Gastroesophageal sphincter (tissue), 4 donors: ENCODE results near the gene PON1. TPM values are rescaled to one million over a fixed set of nuclear protein-coding genes. Genes with fewer than 3 reads are reported as not detected.

Source experiments
- ATAC-seq: fragments of 150-250 bp; one replicate; pipeline ENCODE4 v1.9.1; 2016; ENCODE audit warnings: mild to moderate bottlenecking, moderate library complexity
- H3K27ac ChIP-seq, 4 donors: fragments of 200-600 bp; sonication (generic) in 3 of 4; 1 replicate in 3 of 4; 2 replicates in 1 of 4; pipeline ENCODE4 v1.5.1; 2016 to 2019
- H3K27me3 ChIP-seq: fragments of 200-600 bp; sonication (generic); one replicate; pipeline ENCODE4 v1.5.1; 2019
- H3K36me3 ChIP-seq, 2 donors: fragments of 200-600 bp; sonication (generic); one replicate each; pipeline ENCODE4 v1.5.1; 2019; ENCODE audit warnings: control low read depth in 1 of 2
- H3K4me1 ChIP-seq, 3 donors: fragments of 200-600 bp; sonication (generic); 1 replicate in 2 of 3; 2 replicates in 1 of 3; pipeline ENCODE4 v1.5.1; 2016 to 2019; ENCODE audit warnings: control low read depth in 2 of 3
- H3K4me3 ChIP-seq, 2 donors: fragments of 200-600 bp; sonication (generic); one replicate each; pipeline ENCODE4 v1.5.1; 2019; ENCODE audit warnings: mild to moderate bottlenecking in 1 of 2, moderate library complexity in 1 of 2
- H3K9me3 ChIP-seq, 3 donors: fragments of 200-600 bp; sonication (generic); one replicate each; pipeline ENCODE4 v1.5.1; 2017 to 2019; ENCODE audit warnings: control low read depth in 2 of 3
- EP300 ChIP-seq: sonication (generic); formaldehyde crosslinking; IDR thresholded peaks from one replicate; pipeline ENCODE4 v1.6.1; 2017; ENCODE audit warnings: antibody characterized with exemption, mild to moderate bottlenecking
- POLR2A ChIP-seq, 2 donors: fragments of 450-650 bp; IDR thresholded peaks; one replicate each; pipeline ENCODE4 v1.6.1; 2017; ENCODE audit warnings: antibody characterized with exemption in 2 of 2, mild to moderate bottlenecking in 2 of 2, moderate library complexity in 1 of 2
- POLR2AphosphoS5 ChIP-seq: sonication (generic); formaldehyde crosslinking; IDR thresholded peaks from one replicate; pipeline ENCODE4 v1.6.1; 2017; ENCODE audit warnings: antibody characterized with exemption
- WGBS, 2 donors: methylation state at CpG; one replicate each; pipeline ENCODE4 v1.1.5; 2018; ENCODE audit warnings: low coverage in 1 of 2; 5-methylcytosine and 5-hydroxymethylcytosine counted together
- total RNA-seq, 4 donors: library from RNA; depleted of rRNA; stranded (reverse); fragments of >200 nt; gene quantifications; one replicate each; pipeline ENCODE4 v1.1.0, GENCODE V29; 2016
- TF ChIP-seq, protein P1 (sequence below), 4 experiments: fragments of 200-600 bp in 2 of 4; fragments of 450-650 bp in 2 of 4; sonication (generic) in 1 of 4; IDR thresholded peaks; one replicate each; pipeline ENCODE4 v1.5.1; 2017 to 2019; ENCODE audit warnings: antibody characterized with exemption in 4 of 4, mild to moderate bottlenecking in 2 of 4, moderate library complexity in 2 of 4

Gene PON1
- total RNA-seq, 4 donors from 2014 or later = not detected

GRCh38 chr7:95357623-95358022, 33.3 kb upstream of the PON1 start:
- TF ChIP-seq EP300 = no peak
- TF ChIP-seq POLR2AphosphoS5 = no peak
- TF ChIP-seq, protein P1, sequence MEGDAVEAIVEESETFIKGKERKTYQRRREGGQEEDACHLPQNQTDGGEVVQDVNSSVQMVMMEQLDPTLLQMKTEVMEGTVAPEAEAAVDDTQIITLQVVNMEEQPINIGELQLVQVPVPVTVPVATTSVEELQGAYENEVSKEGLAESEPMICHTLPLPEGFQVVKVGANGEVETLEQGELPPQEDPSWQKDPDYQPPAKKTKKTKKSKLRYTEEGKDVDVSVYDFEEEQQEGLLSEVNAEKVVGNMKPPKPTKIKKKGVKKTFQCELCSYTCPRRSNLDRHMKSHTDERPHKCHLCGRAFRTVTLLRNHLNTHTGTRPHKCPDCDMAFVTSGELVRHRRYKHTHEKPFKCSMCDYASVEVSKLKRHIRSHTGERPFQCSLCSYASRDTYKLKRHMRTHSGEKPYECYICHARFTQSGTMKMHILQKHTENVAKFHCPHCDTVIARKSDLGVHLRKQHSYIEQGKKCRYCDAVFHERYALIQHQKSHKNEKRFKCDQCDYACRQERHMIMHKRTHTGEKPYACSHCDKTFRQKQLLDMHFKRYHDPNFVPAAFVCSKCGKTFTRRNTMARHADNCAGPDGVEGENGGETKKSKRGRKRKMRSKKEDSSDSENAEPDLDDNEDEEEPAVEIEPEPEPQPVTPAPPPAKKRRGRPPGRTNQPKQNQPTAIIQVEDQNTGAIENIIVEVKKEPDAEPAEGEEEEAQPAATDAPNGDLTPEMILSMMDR (IDR thresholded peaks at IDR 0.05) = no peak
- no peak for TF ChIP-seq POLR2A (IDR thresholded peaks at IDR 0.05)
- no peak for ATAC-seq
- Histone ChIP-seq H3K27ac (no peak overlapping the region), H3K27me3 (no peaks in the 10 kb centered on the region), H3K4me1 (no peaks in the 10 kb centered on the region), H3K9me3 (peaks cover 0 to 6% (median 0%) of the 10 kb centered on the region in 3 donors), H3K4me3 (no peak overlapping the region), H3K36me3 (no peaks in the 10 kb centered on the region)
- WGBS, 2 donors = 32 to 35% methylated on average over 3 of the region's 3 CpGs

- ATAC-seq = no peak
- TF ChIP-seq POLR2AphosphoS5 (no peak), EP300 (no peak), POLR2A (IDR thresholded peaks at IDR 0.05) (no peak)
- TF ChIP-seq, protein P1 (IDR thresholded peaks at IDR 0.05) = no peak
- no peak overlapping the region for H3K4me3 ChIP-seq
- 58 to 59% methylated on average over 4 of the region's 4 CpGs for WGBS, 2 donors
- H3K27me3 ChIP-seq = no peaks in the 10 kb centered on the region
- no peak overlapping the region for H3K27ac ChIP-seq
- no peaks in the 10 kb centered on the region for H3K9me3 ChIP-seq
- no peaks in the 10 kb centered on the region for H3K4me1 ChIP-seq
- H3K36me3 ChIP-seq = no peaks in the 10 kb centered on the region
Measured at GRCh38 chr7:95342642-95343307, 18.4 kb upstream of the PON1 start.

GRCh38 chr7:95342029-95342428, 17.7 kb upstream of the PON1 start:
- TF ChIP-seq EP300 = no peak
- no peak for TF ChIP-seq POLR2A (IDR thresholded peaks at IDR 0.05)
- no peak for TF ChIP-seq POLR2AphosphoS5
- TF ChIP-seq, protein P1 (IDR thresholded peaks at IDR 0.05) = no peak
- WGBS, 2 donors = 86 to 93% methylated on average over 2 to 3 of the region's 3 CpGs

DNA sequence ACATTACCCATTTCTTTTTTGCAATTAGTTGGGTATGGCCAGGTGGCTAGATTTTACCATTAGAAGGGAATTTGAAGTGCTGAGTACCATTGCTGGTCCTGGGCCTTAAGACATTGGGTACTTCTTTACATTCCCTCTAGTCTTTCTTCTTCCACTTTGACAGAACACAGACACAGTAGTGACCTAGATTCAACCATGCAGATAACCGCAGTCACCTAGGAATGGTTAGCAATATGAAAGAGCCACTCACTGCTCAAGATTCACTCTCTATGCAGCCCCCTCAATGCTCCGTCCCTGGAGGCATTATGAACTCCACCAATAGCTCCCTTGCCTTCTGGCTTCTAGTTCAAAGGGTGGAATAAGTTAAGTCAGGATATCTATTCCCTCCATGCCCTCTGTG, 16.2 kb upstream of the PON1 start:
- H3K27ac ChIP-seq = no peak overlapping the region
- no peaks in the 10 kb centered on the region for H3K9me3 ChIP-seq
- 100% methylated on average over 1 to 2 of the region's 2 CpGs for WGBS, 2 donors
- TF ChIP-seq POLR2A (IDR thresholded peaks at IDR 0.05) = no peak
- no peak for TF ChIP-seq EP300
- TF ChIP-seq, protein P1 (IDR thresholded peaks at IDR 0.05) = no peak
- no peak for TF ChIP-seq POLR2AphosphoS5
- H3K27me3 ChIP-seq = no peaks in the 10 kb centered on the region
- no peaks in the 10 kb centered on the region for H3K36me3 ChIP-seq
- no peak overlapping the region for H3K4me3 ChIP-seq
- ATAC-seq = no peak
- no peaks in the 10 kb centered on the region for H3K4me1 ChIP-seq

More at GRCh38 chr7:95342029-95342428, 17.7 kb upstream of the PON1 start:
- Histone ChIP-seq H3K4me3 (no peak overlapping the region), H3K27me3 (no peaks in the 10 kb centered on the region), H3K9me3 (no peaks in the 10 kb centered on the region), H3K4me1 (no peaks in the 10 kb centered on the region), H3K27ac (no peak overlapping the region), H3K36me3 (no peaks in the 10 kb centered on the region)
- ATAC-seq = no peak

- TF ChIP-seq POLR2A (IDR thresholded peaks at IDR 0.05) (no peak), EP300 (no peak), POLR2AphosphoS5 (no peak)
- TF ChIP-seq, protein P1 (IDR thresholded peaks at IDR 0.05) = no peak
- ATAC-seq = no peak
- Histone ChIP-seq H3K36me3 (no peaks in the 10 kb centered on the region), H3K27ac (no peak overlapping the region), H3K27me3 (no peaks in the 10 kb centered on the region), H3K4me1 (no peaks in the 10 kb centered on the region), H3K4me3 (no peak overlapping the region), H3K9me3 (no peaks in the 10 kb centered on the region)
- 67 to 74% methylated on average over 1 to 3 of the region's 3 CpGs for WGBS, 2 donors
Measured at GRCh38 chr7:95338832-95339231, 14.5 kb upstream of the PON1 start.
